Vagina (tissue), 2 donors: Measurements from ENCODE around the gene ZNF687.

Experiments used
- POLR2A ChIP-seq, 2 donors: fragments of 450-650 bp; IDR thresholded peaks; one replicate each; pipeline ENCODE4 v1.6.1; 2017; ENCODE audit warnings: antibody characterized with exemption in 2 of 2, mild to moderate bottlenecking in 2 of 2, moderate library complexity in 2 of 2
- POLR2AphosphoS5 ChIP-seq, 2 donors: sonication (generic); formaldehyde crosslinking; IDR thresholded peaks; one replicate each; pipeline ENCODE4 v1.9.0; 2017; ENCODE audit warnings: antibody characterized with exemption in 2 of 2, mild to moderate bottlenecking in 2 of 2, low read depth in 1 of 2; ENCODE audit not compliant: insufficient read depth in 1 of 2
- TF ChIP-seq, protein P1 (sequence below), 3 experiments: fragments of 450-650 bp in 2 of 3; fragments of 200-600 bp in 1 of 3; sonication (generic) in 1 of 3; IDR thresholded peaks; one replicate each; pipeline ENCODE4 v1.5.1; 2017 to 2019; ENCODE audit warnings: antibody characterized with exemption in 3 of 3, mild to moderate bottlenecking in 2 of 3, moderate library complexity in 2 of 3

GRCh38 chr1:151309811-151310323 lies 27.8 kb downstream of the ZNF687 start:
- TF ChIP-seq, protein P1, sequence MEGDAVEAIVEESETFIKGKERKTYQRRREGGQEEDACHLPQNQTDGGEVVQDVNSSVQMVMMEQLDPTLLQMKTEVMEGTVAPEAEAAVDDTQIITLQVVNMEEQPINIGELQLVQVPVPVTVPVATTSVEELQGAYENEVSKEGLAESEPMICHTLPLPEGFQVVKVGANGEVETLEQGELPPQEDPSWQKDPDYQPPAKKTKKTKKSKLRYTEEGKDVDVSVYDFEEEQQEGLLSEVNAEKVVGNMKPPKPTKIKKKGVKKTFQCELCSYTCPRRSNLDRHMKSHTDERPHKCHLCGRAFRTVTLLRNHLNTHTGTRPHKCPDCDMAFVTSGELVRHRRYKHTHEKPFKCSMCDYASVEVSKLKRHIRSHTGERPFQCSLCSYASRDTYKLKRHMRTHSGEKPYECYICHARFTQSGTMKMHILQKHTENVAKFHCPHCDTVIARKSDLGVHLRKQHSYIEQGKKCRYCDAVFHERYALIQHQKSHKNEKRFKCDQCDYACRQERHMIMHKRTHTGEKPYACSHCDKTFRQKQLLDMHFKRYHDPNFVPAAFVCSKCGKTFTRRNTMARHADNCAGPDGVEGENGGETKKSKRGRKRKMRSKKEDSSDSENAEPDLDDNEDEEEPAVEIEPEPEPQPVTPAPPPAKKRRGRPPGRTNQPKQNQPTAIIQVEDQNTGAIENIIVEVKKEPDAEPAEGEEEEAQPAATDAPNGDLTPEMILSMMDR (IDR thresholded peaks at IDR 0.05) = no peak
- TF ChIP-seq POLR2A (IDR thresholded peaks at IDR 0.05) (no peak), POLR2AphosphoS5 (IDR thresholded peaks at IDR 0.05; ENCODE audit: insufficient read depth in 1 of 2, low read depth in 1 of 2) (no peak)
